ENCODE measurements around the gene DCST1.

Gene DCST1

GRCh38 chr1:155053531-155054105 lies 20.0 kb downstream of the DCST1 start:
- no peak for TF ChIP-seq CTCF (IDR thresholded peaks at IDR 0.05; ENCODE audit: low read depth, low read length, missing control alignments)
- no peak for DNase-seq (ENCODE audit: extremely low read depth, low read depth)
- 0 out of 2 replicates have a peak overlapping the region, but pooled peaks have one; percentile 9 for H3K4me3 ChIP-seq (replicated peaks; ENCODE audit: low read depth, low read length)

GRCh38 chr1:155057104-155057503 lies 23.5 kb downstream of the DCST1 start:
- TF ChIP-seq CTCF (IDR thresholded peaks at IDR 0.05; ENCODE audit: low read depth, low read length, missing control alignments), result no peak
- no peak overlapping the region for H3K4me3 ChIP-seq (replicated peaks; ENCODE audit: low read depth, low read length)
- no peak for DNase-seq (ENCODE audit: extremely low read depth, low read depth)

- TF ChIP-seq CTCF (IDR thresholded peaks at IDR 0.05; ENCODE audit: low read depth, low read length, missing control alignments), result peak; percentile 3
- H3K4me3 ChIP-seq (replicated peaks; ENCODE audit: low read depth, low read length), result no peak overlapping the region
- no peak for DNase-seq (ENCODE audit: extremely low read depth, low read depth)
These were observed 24.2 kb downstream of the DCST1 start for GRCh38 chr1:155057788-155058211.

GRCh38 chr1:155060736-155061135 lies 27.1 kb downstream of the DCST1 start:
- no peak for TF ChIP-seq CTCF (IDR thresholded peaks at IDR 0.05; ENCODE audit: low read depth, low read length, missing control alignments)
- H3K4me3 ChIP-seq (replicated peaks; ENCODE audit: low read depth, low read length), result no peak overlapping the region
- no peak for DNase-seq (ENCODE audit: extremely low read depth, low read depth)

GRCh38 chr1:155061381-155062150 lies 27.9 kb downstream of the DCST1 start:
- no peak for DNase-seq (ENCODE audit: extremely low read depth, low read depth)
- peak; percentile 99 for TF ChIP-seq CTCF (IDR thresholded peaks at IDR 0.05; ENCODE audit: low read depth, low read length, missing control alignments)
- H3K4me3 ChIP-seq (replicated peaks; ENCODE audit: low read depth, low read length), result no peak overlapping the region

- TF ChIP-seq CTCF (IDR thresholded peaks at IDR 0.05; ENCODE audit: low read depth, low read length, missing control alignments), result no peak
- DNase-seq (ENCODE audit: extremely low read depth, low read depth), result no peak
- H3K4me3 ChIP-seq (replicated peaks; ENCODE audit: low read depth, low read length), result no peak overlapping the region
These were observed 28.6 kb downstream of the DCST1 start for GRCh38 chr1:155062151-155062686.

Measured in HFF-Myc (cell line).